ENCODE measurements around the gene TIMMDC1. TPM values are rescaled to one million over a fixed set of nuclear protein-coding genes. Genes with fewer than 3 reads are reported as not detected.
A peak's percentile ranks its signal among the peaks of the same experiment; 100 is the strongest.

TIMMDC1 gene
- total RNA-seq, 2 donors from 2014 or later = 26.9 to 29.5 TPM

DNA sequence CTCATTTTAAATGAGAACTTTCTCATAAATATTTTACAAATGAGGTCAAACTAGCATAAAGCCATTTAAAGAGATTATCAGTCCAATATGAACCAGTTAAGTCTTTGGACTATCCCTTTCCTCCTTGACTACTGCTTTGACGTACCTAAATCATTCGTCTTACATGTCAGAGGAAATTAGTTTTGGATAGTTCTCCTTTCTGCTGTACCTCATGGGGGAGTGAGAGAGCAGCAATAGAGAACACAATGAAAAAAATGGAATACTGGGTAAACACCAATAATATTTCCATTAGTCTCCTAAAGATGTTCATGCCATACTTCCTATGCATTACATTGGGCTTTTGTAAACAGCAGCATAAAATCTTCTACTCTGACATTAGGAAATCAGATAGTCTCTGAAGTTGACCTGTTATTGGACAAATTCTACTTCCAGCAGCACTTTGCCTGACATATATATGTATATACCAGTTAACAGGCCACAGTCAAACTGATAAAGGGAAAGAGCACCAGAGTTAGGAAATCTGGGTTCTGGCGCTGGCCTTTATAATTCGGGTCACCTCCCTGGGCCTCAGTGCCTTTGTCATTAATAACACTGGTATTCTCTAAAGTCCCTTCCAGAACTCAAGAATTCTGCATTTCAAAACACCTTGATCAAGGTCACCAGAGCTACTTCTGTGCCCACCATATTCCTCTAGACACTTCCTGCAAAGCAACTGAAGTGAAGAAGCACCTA lies 26.8 kb downstream of the TIMMDC1 start:
- H3K4me3 Mint-ChIP-seq = no peak overlapping the region
- DNase-seq (no peak), ATAC-seq (no peak)
- peaks cover 4% of the 10 kb centered on the region for H3K4me1 Mint-ChIP-seq
- peak overlapping the region; percentile 51 for H3K27ac Mint-ChIP-seq
- H3K27me3 Mint-ChIP-seq = no peaks in the 10 kb centered on the region
- H3K9me3 ChIP-seq (ENCODE audit: control insufficient read depth, low read length, poor library complexity, severe bottlenecking) = no peaks in the 10 kb centered on the region
- peaks cover 11% of the 10 kb centered on the region for H3K36me3 Mint-ChIP-seq (ENCODE audit: low read depth)

DNA sequence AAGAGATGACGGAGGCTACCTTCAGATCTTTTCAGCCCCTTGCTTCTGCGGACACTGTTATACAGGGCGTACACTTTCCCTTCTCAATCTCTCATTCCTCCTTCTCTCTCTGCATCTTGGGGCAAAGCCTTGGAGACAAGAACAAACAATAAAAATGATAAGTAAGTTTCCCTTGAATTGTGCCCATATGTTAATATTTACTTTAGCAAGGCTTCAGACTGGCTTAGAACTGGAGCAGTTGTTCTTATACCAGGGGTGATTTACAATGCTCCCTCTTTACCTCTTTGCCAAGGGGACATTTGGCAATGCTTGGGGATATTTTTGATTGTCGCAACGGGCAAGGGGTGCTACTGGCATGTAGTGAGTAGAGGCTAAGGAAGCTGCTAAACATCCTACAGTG lies 29.4 kb downstream of the TIMMDC1 start:
- Mint-ChIP-seq H3K4me3 (no peak overlapping the region), H3K36me3 (ENCODE audit: low read depth) (peaks cover 7% of the 10 kb centered on the region)

GRCh38 chr3:119529883-119530282 lies 31.5 kb downstream of the TIMMDC1 start:
- DNase-seq = no peak
- Mint-ChIP-seq H3K4me3 (peak overlapping the region; percentile 26), H3K27me3 (no peaks in the 10 kb centered on the region), H3K27ac (no peak overlapping the region), H3K36me3 (ENCODE audit: low read depth) (peaks cover 7% of the 10 kb centered on the region), H3K4me1 (peaks cover 2% of the 10 kb centered on the region)
- no peak for ATAC-seq
- H3K9me3 ChIP-seq (ENCODE audit: control insufficient read depth, low read length, poor library complexity, severe bottlenecking) = no peaks in the 10 kb centered on the region

More for the DNA sequence above, 29.4 kb downstream of the TIMMDC1 start:
- no peaks in the 10 kb centered on the region for H3K27me3 Mint-ChIP-seq
- ATAC-seq (no peak), DNase-seq (no peak)
- no peaks in the 10 kb centered on the region for H3K9me3 ChIP-seq (ENCODE audit: control insufficient read depth, low read length, poor library complexity, severe bottlenecking)
- H3K27ac Mint-ChIP-seq = no peak overlapping the region
- H3K4me1 Mint-ChIP-seq = peaks cover 2% of the 10 kb centered on the region

GRCh38 chr3:119530456-119530855 lies 32.1 kb downstream of the TIMMDC1 start:
- Mint-ChIP-seq H3K4me3 (peak overlapping the region; percentile 26), H3K4me1 (peaks cover 2% of the 10 kb centered on the region), H3K27me3 (no peaks in the 10 kb centered on the region), H3K27ac (no peak overlapping the region), H3K36me3 (ENCODE audit: low read depth) (peaks cover 7% of the 10 kb centered on the region)
- ATAC-seq = no peak
- no peaks in the 10 kb centered on the region for H3K9me3 ChIP-seq (ENCODE audit: control insufficient read depth, low read length, poor library complexity, severe bottlenecking)
- no peak for DNase-seq

- no peaks in the 10 kb centered on the region for H3K27me3 Mint-ChIP-seq
- ATAC-seq (no peak), DNase-seq (no peak)
- H3K36me3 Mint-ChIP-seq (ENCODE audit: low read depth) = peaks cover 6% of the 10 kb centered on the region
- H3K9me3 ChIP-seq (ENCODE audit: control insufficient read depth, low read length, poor library complexity, severe bottlenecking) = no peaks in the 10 kb centered on the region
- H3K4me1 Mint-ChIP-seq = peaks cover 2% of the 10 kb centered on the region
- no peak overlapping the region for H3K4me3 Mint-ChIP-seq
- H3K27ac Mint-ChIP-seq = no peak overlapping the region
Measured at GRCh38 chr3:119531151-119531550, 32.8 kb downstream of the TIMMDC1 start.

- ATAC-seq (no peak), DNase-seq (no peak)
- H3K4me1 Mint-ChIP-seq = peaks cover 2% of the 10 kb centered on the region
- H3K4me3 Mint-ChIP-seq = no peak overlapping the region
- H3K9me3 ChIP-seq (ENCODE audit: control insufficient read depth, low read length, poor library complexity, severe bottlenecking) = no peaks in the 10 kb centered on the region
- no peak overlapping the region for H3K27ac Mint-ChIP-seq
- H3K27me3 Mint-ChIP-seq = no peaks in the 10 kb centered on the region
- peaks cover 5% of the 10 kb centered on the region for H3K36me3 Mint-ChIP-seq (ENCODE audit: low read depth)
Measured at GRCh38 chr3:119534296-119534695, 35.9 kb downstream of the TIMMDC1 start.

- DNase-seq (no peak), ATAC-seq (no peak)
- Mint-ChIP-seq H3K4me3 (no peak overlapping the region), H3K4me1 (peaks cover 2% of the 10 kb centered on the region), H3K27ac (no peak overlapping the region), H3K27me3 (no peaks in the 10 kb centered on the region), H3K36me3 (ENCODE audit: low read depth) (peaks cover 2% of the 10 kb centered on the region)
- no peaks in the 10 kb centered on the region for H3K9me3 ChIP-seq (ENCODE audit: control insufficient read depth, low read length, poor library complexity, severe bottlenecking)
Measured at GRCh38 chr3:119536757-119537156, 38.4 kb downstream of the TIMMDC1 start.

DNA sequence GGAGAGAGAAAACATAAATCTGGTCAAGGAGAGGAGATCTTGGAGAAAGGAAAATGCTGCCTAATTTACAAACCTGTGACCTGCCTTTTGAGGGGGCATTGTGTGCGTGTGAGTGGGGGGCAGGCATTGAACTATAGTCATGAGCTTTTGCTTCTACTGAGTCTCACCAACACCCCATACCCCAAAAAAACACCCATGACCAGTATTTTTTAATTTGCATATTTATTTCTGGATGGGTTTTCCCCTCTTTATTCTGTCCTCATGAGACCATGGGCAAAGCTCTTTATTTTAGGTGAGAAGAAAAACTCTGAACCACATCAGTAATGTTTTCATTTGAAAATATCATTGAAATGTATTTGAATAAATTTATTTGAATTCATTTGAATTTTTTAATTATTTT lies 40.4 kb downstream of the TIMMDC1 start:
- no peaks in the 10 kb centered on the region for H3K9me3 ChIP-seq (ENCODE audit: control insufficient read depth, low read length, poor library complexity, severe bottlenecking)
- ATAC-seq = no peak
- Mint-ChIP-seq H3K4me1 (no peaks in the 10 kb centered on the region), H3K36me3 (ENCODE audit: low read depth) (no peaks in the 10 kb centered on the region), H3K27me3 (no peaks in the 10 kb centered on the region), H3K4me3 (no peak overlapping the region), H3K27ac (no peak overlapping the region)
- no peak for DNase-seq

DNA sequence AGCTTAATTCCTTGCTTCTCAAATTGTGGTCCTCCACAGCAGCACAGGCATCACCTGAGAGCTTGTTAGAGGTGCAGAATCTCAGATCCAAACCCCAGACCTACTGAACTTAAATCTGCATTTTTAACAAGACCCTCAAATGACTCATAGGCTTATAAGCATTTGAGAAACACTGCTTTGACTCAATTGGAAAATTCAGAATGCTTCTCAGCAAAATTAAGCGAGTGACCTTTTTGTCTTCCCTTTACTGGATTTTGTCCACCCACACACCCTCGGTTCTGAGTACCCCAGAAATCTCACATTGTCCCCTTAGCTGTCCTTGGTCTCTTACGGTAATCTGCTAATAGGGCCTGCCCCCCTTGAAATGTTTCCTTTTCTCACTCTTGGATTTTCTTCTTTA lies 43.2 kb downstream of the TIMMDC1 start:
- ATAC-seq = no peak
- H3K4me3 Mint-ChIP-seq = no peak overlapping the region
- H3K9me3 ChIP-seq (ENCODE audit: control insufficient read depth, low read length, poor library complexity, severe bottlenecking) = no peaks in the 10 kb centered on the region
- H3K4me1 Mint-ChIP-seq = no peaks in the 10 kb centered on the region
- H3K27ac Mint-ChIP-seq = peak overlapping the region; percentile 24
- H3K27me3 Mint-ChIP-seq = no peaks in the 10 kb centered on the region
- no peak for DNase-seq
- H3K36me3 Mint-ChIP-seq (ENCODE audit: low read depth) = no peaks in the 10 kb centered on the region

DNA sequence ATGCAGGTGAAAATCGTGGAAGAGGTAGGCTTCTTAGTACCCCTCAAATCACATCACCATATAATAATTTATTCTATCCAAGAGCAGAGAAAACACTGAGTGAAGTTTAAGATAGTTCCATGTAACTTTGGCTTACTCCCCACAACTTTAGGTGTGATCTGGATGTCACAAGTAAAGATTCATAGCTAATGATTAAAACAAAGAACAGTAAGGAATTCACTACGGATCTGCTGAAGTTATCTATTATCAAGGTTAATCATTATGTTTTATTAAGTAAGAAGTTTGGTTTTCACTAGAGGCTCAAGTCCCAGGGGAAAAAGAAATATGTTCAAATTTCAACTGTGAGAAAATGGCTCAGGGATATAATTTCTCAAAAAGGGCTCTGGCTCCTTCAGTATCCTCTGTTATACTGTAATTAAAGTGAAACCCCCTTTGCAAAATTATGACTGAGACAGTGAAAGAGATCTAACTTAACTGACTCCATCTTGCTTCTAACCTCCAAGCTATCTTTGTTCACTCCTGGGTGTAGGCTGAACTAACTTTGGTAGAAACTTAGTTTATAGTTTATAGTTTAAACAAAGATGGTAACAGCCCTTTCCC lies 43.9 kb downstream of the TIMMDC1 start:
- Mint-ChIP-seq H3K27me3 (no peaks in the 10 kb centered on the region), H3K36me3 (ENCODE audit: low read depth) (no peaks in the 10 kb centered on the region), H3K4me3 (no peak overlapping the region), H3K27ac (no peak overlapping the region), H3K4me1 (no peaks in the 10 kb centered on the region)
- H3K9me3 ChIP-seq (ENCODE audit: control insufficient read depth, low read length, poor library complexity, severe bottlenecking) = no peaks in the 10 kb centered on the region
- ATAC-seq (no peak), DNase-seq (no peak)

GRCh38 chr3:119543147-119543546 lies 44.8 kb downstream of the TIMMDC1 start:
- Mint-ChIP-seq H3K27ac (no peak overlapping the region), H3K4me3 (no peak overlapping the region), H3K36me3 (ENCODE audit: low read depth) (no peaks in the 10 kb centered on the region), H3K27me3 (no peaks in the 10 kb centered on the region), H3K4me1 (no peaks in the 10 kb centered on the region)
- no peak for DNase-seq
- no peak for ATAC-seq
- H3K9me3 ChIP-seq (ENCODE audit: control insufficient read depth, low read length, poor library complexity, severe bottlenecking) = no peaks in the 10 kb centered on the region

GRCh38 chr3:119547227-119547626 lies 48.9 kb downstream of the TIMMDC1 start:
- H3K9me3 ChIP-seq (ENCODE audit: control insufficient read depth, low read length, poor library complexity, severe bottlenecking) = no peaks in the 10 kb centered on the region
- no peak overlapping the region for H3K4me3 Mint-ChIP-seq
- peaks cover 4% of the 10 kb centered on the region for H3K4me1 Mint-ChIP-seq
- no peaks in the 10 kb centered on the region for H3K27me3 Mint-ChIP-seq
- no peak overlapping the region for H3K27ac Mint-ChIP-seq
- DNase-seq (no peak), ATAC-seq (no peak)
- H3K36me3 Mint-ChIP-seq (ENCODE audit: low read depth) = no peaks in the 10 kb centered on the region

DNA sequence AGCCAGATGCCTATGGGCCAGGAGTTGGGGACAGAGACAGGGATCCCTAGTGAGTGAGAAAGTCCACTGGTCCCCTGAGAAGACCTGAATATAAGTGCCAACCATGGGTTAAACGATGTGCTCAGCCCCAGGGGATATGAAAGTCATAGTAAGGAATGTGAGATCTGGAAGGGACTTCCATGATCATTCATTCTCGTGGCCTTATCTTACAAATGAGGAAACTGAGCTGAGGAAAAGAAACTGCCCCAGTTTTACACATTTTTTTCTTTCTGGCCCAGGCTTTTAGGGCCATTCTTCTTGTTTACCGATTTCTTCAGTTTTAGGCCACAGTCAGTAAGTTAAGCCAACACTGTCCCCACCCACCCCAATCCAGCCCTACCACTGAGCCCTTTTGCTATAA lies 50.0 kb downstream of the TIMMDC1 start:
- Mint-ChIP-seq H3K27me3 (no peaks in the 10 kb centered on the region), H3K36me3 (ENCODE audit: low read depth) (no peaks in the 10 kb centered on the region), H3K4me1 (peaks cover 4% of the 10 kb centered on the region), H3K27ac (no peak overlapping the region), H3K4me3 (no peak overlapping the region)
- DNase-seq (no peak), ATAC-seq (no peak)
- no peaks in the 10 kb centered on the region for H3K9me3 ChIP-seq (ENCODE audit: control insufficient read depth, low read length, poor library complexity, severe bottlenecking)
